Loucy (cell line): Measurements from ENCODE around the gene ROBO1.

Source experiments
- H2AFZ ChIP-seq: fragments of 200-600 bp; sonication (generic); 2 replicates; pipeline ENCODE4 v1.6.0; 2016; ENCODE audit warnings: antibody characterized with exemption, mild to moderate bottlenecking, low read length, moderate library complexity
- H3F3A ChIP-seq: fragments of 200-600 bp; 2 replicates; pipeline ENCODE4 v1.6.0; 2016; ENCODE audit warnings: antibody characterized with exemption, low read depth, mild to moderate bottlenecking
- H3K27me3 ChIP-seq: fragments of 200-600 bp; sonication (generic); 2 replicates; pipeline ENCODE4 v1.6.1; 2014; ENCODE audit warnings: low read length, mild to moderate bottlenecking; ENCODE audit not compliant: insufficient read depth, poor library complexity, severe bottlenecking
- H3K36me3 ChIP-seq: fragments of 200-600 bp; sonication (generic); 2 replicates; pipeline ENCODE4 v1.6.1; 2016; ENCODE audit warnings: low read length; ENCODE audit not compliant: insufficient read depth
- H3K4me1 ChIP-seq: fragments of 200-600 bp; sonication (generic); 2 replicates; pipeline ENCODE4 v1.5.1; 2014; ENCODE audit warnings: low read length, mild to moderate bottlenecking; ENCODE audit not compliant: insufficient read depth, poor library complexity, severe bottlenecking
- H3K4me2 ChIP-seq: fragments of 200-600 bp; sonication (generic); 2 replicates; pipeline ENCODE4 v1.6.0; 2014; ENCODE audit warnings: antibody characterized with exemption, low read length, low read depth, mild to moderate bottlenecking; ENCODE audit not compliant: poor library complexity, severe bottlenecking
- H3K4me3 ChIP-seq: fragments of 200-600 bp; sonication (generic); 2 replicates; pipeline ENCODE4 v1.5.1; 2014; ENCODE audit warnings: low read length, mild to moderate bottlenecking, mixed read lengths; ENCODE audit not compliant: poor library complexity, severe bottlenecking
- H3K79me2 ChIP-seq: fragments of 200-600 bp; sonication (generic); 2 replicates; pipeline ENCODE4 v1.6.1; 2014; ENCODE audit warnings: low read length; ENCODE audit not compliant: insufficient read depth
- H3K9ac ChIP-seq: fragments of 200-600 bp; sonication (generic); 2 replicates; pipeline ENCODE4 v1.6.0; 2014; ENCODE audit warnings: mild to moderate bottlenecking, low read depth, low read length, moderate library complexity; ENCODE audit not compliant: poor library complexity, severe bottlenecking
- H3K9me2 ChIP-seq: fragments of 200-600 bp; sonication (generic); replicated peaks from 2 replicates; pipeline ENCODE4 v1.6.1; 2016; ENCODE audit warnings: low read depth, low read length, mixed read lengths
- H3K9me3 ChIP-seq: fragments of 200-600 bp; sonication (generic); 2 replicates; pipeline ENCODE4 v1.6.1; 2014; ENCODE audit warnings: mild to moderate bottlenecking, antibody characterized with exemption, low read length, low read depth; ENCODE audit not compliant: insufficient read depth
- H4K20me1 ChIP-seq: fragments of 200-600 bp; sonication (generic); 2 replicates; pipeline ENCODE4 v1.6.0; 2014; ENCODE audit warnings: antibody characterized with exemption, low read length, mild to moderate bottlenecking; ENCODE audit not compliant: insufficient read depth, poor library complexity, severe bottlenecking
- CTCF ChIP-seq: fragments of 200-600 bp; sonication (generic); conservative IDR thresholded peaks from 2 replicates; pipeline ENCODE4 v1.5.1; 2014; ENCODE audit warnings: mild to moderate bottlenecking, antibody characterized with exemption, low read length
- EZH2phosphoT487 ChIP-seq: fragments of 200-600 bp; IDR thresholded peaks from 2 replicates; pipeline ENCODE4 v1.6.1; 2018; ENCODE audit warnings: antibody characterized with exemption, mild to moderate bottlenecking, moderate library complexity, borderline replicate concordance

The ROBO1 gene

GRCh38 chr3:78900880-78901279 lies 866.9 kb downstream of the ROBO1 start:
- Histone ChIP-seq H3K9ac (no peak overlapping the region), H3K4me2 (no peak overlapping the region), H3K4me3 (no peak overlapping the region), H3K79me2 (no peaks in the 10 kb centered on the region), H3F3A (no peaks in the 10 kb centered on the region), H2AFZ (no peak overlapping the region), H4K20me1 (no peaks in the 10 kb centered on the region), H3K27me3 (no peaks in the 10 kb centered on the region), H3K9me3 (no peaks in the 10 kb centered on the region), H3K9me2 (no peaks in the 10 kb centered on the region), H3K4me1 (no peaks in the 10 kb centered on the region), H3K36me3 (no peaks in the 10 kb centered on the region)
- TF ChIP-seq EZH2phosphoT487 (no peak), CTCF (no peak)

- Histone ChIP-seq H3K4me1 (no peaks in the 10 kb centered on the region), H3K27me3 (no peaks in the 10 kb centered on the region), H3K4me2 (no peak overlapping the region), H3K9me3 (no peaks in the 10 kb centered on the region), H4K20me1 (no peaks in the 10 kb centered on the region), H3K9ac (no peak overlapping the region), H3F3A (no peaks in the 10 kb centered on the region), H3K9me2 (no peaks in the 10 kb centered on the region), H3K4me3 (no peak overlapping the region), H3K36me3 (no peaks in the 10 kb centered on the region), H3K79me2 (no peaks in the 10 kb centered on the region), H2AFZ (no peak overlapping the region)
- TF ChIP-seq EZH2phosphoT487, result no peak
- no peak for TF ChIP-seq CTCF
These were observed 867.4 kb downstream of the ROBO1 start for GRCh38 chr3:78900426-78900825.

GRCh38 chr3:78895528-78895927 lies 872.3 kb downstream of the ROBO1 start:
- no peaks in the 10 kb centered on the region for H3K9me3 ChIP-seq
- H3K9ac ChIP-seq, result no peak overlapping the region
- no peak overlapping the region for H2AFZ ChIP-seq
- no peaks in the 10 kb centered on the region for H3K9me2 ChIP-seq
- H4K20me1 ChIP-seq, result no peaks in the 10 kb centered on the region
- H3K36me3 ChIP-seq, result no peaks in the 10 kb centered on the region
- no peaks in the 10 kb centered on the region for H3K79me2 ChIP-seq
- no peak overlapping the region for H3K4me2 ChIP-seq
- H3F3A ChIP-seq, result no peaks in the 10 kb centered on the region
- H3K4me1 ChIP-seq, result no peaks in the 10 kb centered on the region
- no peaks in the 10 kb centered on the region for H3K27me3 ChIP-seq
- H3K4me3 ChIP-seq, result no peak overlapping the region
- TF ChIP-seq CTCF (no peak), EZH2phosphoT487 (no peak)
